ENCODE data around the gene HGS.

Gene HGS

GRCh38 chr17:81646869-81647600 lies 36.8 kb upstream of the HGS start:
- TF ChIP-seq GABPA (IDR thresholded peaks at IDR 0.05; ENCODE audit: low read depth) (no peak), CTCF (IDR thresholded peaks at IDR 0.05; ENCODE audit: insufficient read depth, low read length) (no peak), SPI1 (IDR thresholded peaks at IDR 0.05; ENCODE audit: borderline replicate concordance, low read depth) (no peak), REST (IDR thresholded peaks at IDR 0.05; ENCODE audit: insufficient replicate concordance, low read depth) (no peak), POLR2AphosphoS5 (IDR thresholded peaks at IDR 0.05; ENCODE audit: low read depth) (no peak)
- no peak for DNase-seq (ENCODE audit: low read depth in 1 of 2, low spot score in 1 of 2)
- no peak overlapping the region for H3K4me3 ChIP-seq (replicated peaks; ENCODE audit: insufficient read depth, low read length)
- H3K27me3 ChIP-seq (ENCODE audit: insufficient read depth, poor library complexity, severe bottlenecking): no peaks in the 10 kb centered on the region
- no peak overlapping the region for H3K27ac ChIP-seq (replicated peaks)

DNA sequence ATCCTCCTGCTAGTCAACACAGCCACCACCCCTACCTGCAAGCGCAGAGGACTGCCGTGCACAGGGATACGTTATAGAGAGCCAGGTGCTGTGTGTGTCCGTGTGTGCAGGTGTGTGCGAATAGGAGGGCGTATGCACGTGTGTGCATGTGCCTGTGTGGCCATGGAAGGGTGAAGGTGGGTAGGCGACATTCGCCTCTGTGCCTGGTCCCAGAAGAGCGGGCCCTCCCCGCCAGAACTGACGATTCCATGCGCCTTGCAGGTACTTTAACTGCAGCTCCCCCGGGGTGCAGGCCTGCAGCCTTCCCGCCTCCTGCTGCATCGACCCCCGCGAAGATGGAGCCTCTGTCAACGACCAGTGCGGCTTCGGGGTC lies 36.2 kb upstream of the HGS start:
- Histone ChIP-seq H3K27ac (replicated peaks) (no peak overlapping the region), H3K27me3 (ENCODE audit: insufficient read depth, poor library complexity, severe bottlenecking) (no peaks in the 10 kb centered on the region), H3K4me3 (replicated peaks; ENCODE audit: insufficient read depth, low read length) (no peak overlapping the region)
- TF ChIP-seq POLR2AphosphoS5 (IDR thresholded peaks at IDR 0.05; ENCODE audit: low read depth): no peak
- no peak for TF ChIP-seq REST (IDR thresholded peaks at IDR 0.05; ENCODE audit: insufficient replicate concordance, low read depth)
- TF ChIP-seq CTCF (IDR thresholded peaks at IDR 0.05; ENCODE audit: insufficient read depth, low read length): no peak
- no peak for TF ChIP-seq SPI1 (IDR thresholded peaks at IDR 0.05; ENCODE audit: borderline replicate concordance, low read depth)
- no peak for TF ChIP-seq GABPA (IDR thresholded peaks at IDR 0.05; ENCODE audit: low read depth)
- no peak for DNase-seq (ENCODE audit: low read depth in 1 of 2, low spot score in 1 of 2)

DNA sequence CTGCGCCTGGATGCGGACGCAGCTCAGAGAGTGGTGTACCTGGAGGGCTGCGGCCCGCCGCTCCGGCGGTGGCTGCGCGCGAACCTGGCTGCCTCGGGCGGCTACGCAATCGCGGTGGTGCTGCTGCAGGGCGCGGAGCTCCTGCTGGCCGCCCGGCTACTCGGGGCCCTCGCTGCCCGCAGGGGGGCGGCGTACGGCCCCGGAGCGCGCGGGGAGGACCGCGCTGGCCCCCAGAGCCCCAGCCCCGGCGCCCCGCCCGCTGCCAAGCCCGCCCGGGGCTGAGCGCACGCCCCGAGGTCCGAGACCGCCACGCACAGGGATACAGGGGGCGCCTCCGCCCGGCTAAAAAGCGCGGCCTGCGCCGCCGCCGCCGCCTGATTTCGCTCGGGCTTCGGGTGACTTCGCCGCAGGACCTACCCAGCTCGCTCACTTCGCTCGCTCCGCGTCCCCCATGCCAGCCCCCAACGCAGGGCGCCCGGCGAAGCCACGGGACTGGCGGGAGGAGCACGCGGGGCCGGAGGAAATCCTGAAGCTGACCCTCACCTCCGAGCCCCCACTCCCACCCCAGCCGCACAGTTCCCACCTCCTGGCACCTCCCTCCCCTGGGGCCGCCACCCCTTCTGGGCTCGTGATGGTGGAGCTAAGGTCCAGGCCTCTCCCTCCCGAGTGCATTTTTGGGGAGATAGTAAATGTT lies 35.7 kb upstream of the HGS start:
- Histone ChIP-seq H3K27me3 (ENCODE audit: insufficient read depth, poor library complexity, severe bottlenecking) (no peaks in the 10 kb centered on the region), H3K4me3 (replicated peaks; ENCODE audit: insufficient read depth, low read length) (no peak overlapping the region), H3K27ac (replicated peaks) (no peak overlapping the region)
- no peak for DNase-seq (ENCODE audit: low read depth in 1 of 2, low spot score in 1 of 2)
- TF ChIP-seq GABPA (IDR thresholded peaks at IDR 0.05; ENCODE audit: low read depth): no peak
- TF ChIP-seq SPI1 (IDR thresholded peaks at IDR 0.05; ENCODE audit: borderline replicate concordance, low read depth): no peak
- no peak for TF ChIP-seq CTCF (IDR thresholded peaks at IDR 0.05; ENCODE audit: insufficient read depth, low read length)
- TF ChIP-seq POLR2AphosphoS5 (IDR thresholded peaks at IDR 0.05; ENCODE audit: low read depth): no peak
- TF ChIP-seq REST (IDR thresholded peaks at IDR 0.05; ENCODE audit: insufficient replicate concordance, low read depth): no peak
